Measurements from ENCODE around the gene MAN1C1.

DNA sequence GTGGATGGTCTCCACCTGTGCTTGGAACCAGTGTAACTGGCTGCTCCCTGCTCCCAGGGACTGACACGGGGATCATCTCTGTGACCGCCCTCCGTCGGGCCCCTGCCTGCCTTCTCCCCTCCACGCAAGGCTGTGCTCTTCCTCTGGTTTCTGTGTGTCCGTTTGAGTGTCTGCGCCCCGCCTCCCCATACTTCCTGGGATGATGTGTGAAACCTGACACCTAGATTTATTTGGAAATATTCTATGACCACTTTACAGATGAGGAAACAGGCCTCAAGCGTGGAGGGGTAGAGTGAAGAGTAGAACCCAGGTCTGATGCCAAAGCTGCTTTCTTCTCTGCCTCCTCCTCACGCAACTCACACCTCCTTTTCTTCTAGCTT lies 48.9 kb upstream of the MAN1C1 start:
- TF ChIP-seq, protein P1, sequence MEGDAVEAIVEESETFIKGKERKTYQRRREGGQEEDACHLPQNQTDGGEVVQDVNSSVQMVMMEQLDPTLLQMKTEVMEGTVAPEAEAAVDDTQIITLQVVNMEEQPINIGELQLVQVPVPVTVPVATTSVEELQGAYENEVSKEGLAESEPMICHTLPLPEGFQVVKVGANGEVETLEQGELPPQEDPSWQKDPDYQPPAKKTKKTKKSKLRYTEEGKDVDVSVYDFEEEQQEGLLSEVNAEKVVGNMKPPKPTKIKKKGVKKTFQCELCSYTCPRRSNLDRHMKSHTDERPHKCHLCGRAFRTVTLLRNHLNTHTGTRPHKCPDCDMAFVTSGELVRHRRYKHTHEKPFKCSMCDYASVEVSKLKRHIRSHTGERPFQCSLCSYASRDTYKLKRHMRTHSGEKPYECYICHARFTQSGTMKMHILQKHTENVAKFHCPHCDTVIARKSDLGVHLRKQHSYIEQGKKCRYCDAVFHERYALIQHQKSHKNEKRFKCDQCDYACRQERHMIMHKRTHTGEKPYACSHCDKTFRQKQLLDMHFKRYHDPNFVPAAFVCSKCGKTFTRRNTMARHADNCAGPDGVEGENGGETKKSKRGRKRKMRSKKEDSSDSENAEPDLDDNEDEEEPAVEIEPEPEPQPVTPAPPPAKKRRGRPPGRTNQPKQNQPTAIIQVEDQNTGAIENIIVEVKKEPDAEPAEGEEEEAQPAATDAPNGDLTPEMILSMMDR (IDR thresholded peaks at IDR 0.05) = no peak
- no peak for TF ChIP-seq POLR2AphosphoS5 (IDR thresholded peaks at IDR 0.05)
- no peak for TF ChIP-seq POLR2A (IDR thresholded peaks at IDR 0.05)
- TF ChIP-seq EP300 (IDR thresholded peaks at IDR 0.05) = no peak
